Ascending aorta (tissue), 2 donors: ENCODE results near the gene CHST11. TPM values are rescaled to one million over a fixed set of nuclear protein-coding genes. Genes with fewer than 3 reads are reported as not detected.
A peak's percentile ranks its signal among the peaks of the same experiment; 100 is the strongest.

Source experiments
- DNase-seq, 2 donors: peaks; one replicate each; pipeline ENCODE4 v3.0.0-alpha.2; 2019; ENCODE audit warnings: low spot score in 2 of 2
- H3K27ac ChIP-seq, 2 donors: fragments of 200-600 bp; sonication (generic); one replicate each; pipeline ENCODE4 v1.5.1; 2016 to 2017; ENCODE audit warnings: mild to moderate bottlenecking in 1 of 2
- H3K27me3 ChIP-seq: fragments of 200-600 bp; sonication (generic); one replicate; pipeline ENCODE4 v1.5.1; 2017
- H3K36me3 ChIP-seq, 2 donors: fragments of 200-600 bp; sonication (generic); one replicate each; pipeline ENCODE4 v1.5.1; 2016
- H3K4me1 ChIP-seq, 2 donors: fragments of 200-600 bp; sonication (generic); one replicate each; pipeline ENCODE4 v1.5.1; 2016 to 2017; ENCODE audit warnings: mild to moderate bottlenecking in 1 of 2
- H3K4me3 ChIP-seq, 2 donors: fragments of 200-600 bp; sonication (generic); one replicate each; pipeline ENCODE4 v1.5.1; 2016 to 2017; ENCODE audit warnings: mild to moderate bottlenecking in 1 of 2
- H3K9me3 ChIP-seq, 2 donors: fragments of 200-600 bp; sonication (generic); one replicate each; pipeline ENCODE4 v1.5.1; 2016
- CTCF ChIP-seq, 3 experiments: fragments of 200-600 bp in 2 of 3; fragments of 450-650 bp in 1 of 3; sonication (generic) in 2 of 3; IDR thresholded peaks; one replicate each; pipeline ENCODE4 v1.5.1; 2016 to 2019; ENCODE audit warnings: antibody characterized with exemption in 3 of 3, mild to moderate bottlenecking in 1 of 3, moderate library complexity in 1 of 3
- intact Hi-C: fragments of 100-400 bp; cut with DNase I; formaldehyde crosslinking; loops from one replicate; pipeline ENCODE4 v1.15.1; 2023
- total RNA-seq: library from RNA; depleted of rRNA; stranded (reverse); fragments of >200 nt; gene quantifications from one replicate; pipeline ENCODE4 v1.1.0, GENCODE V29; 2016

The CHST11 gene
- total RNA-seq, 1 donor from 2014 or later: 63.2 TPM

GRCh38 chr12:104669089-104669721 lies 212.5 kb downstream of the CHST11 start:
- TF ChIP-seq CTCF (IDR thresholded peaks at IDR 0.05): peak in 1 of 3 experiments; percentile 35
- H3K27me3 ChIP-seq: no peaks in the 10 kb centered on the region
- H3K27ac ChIP-seq: peak overlapping the region; percentile 52 to 70
- H3K4me3 ChIP-seq: peak overlapping the region; percentile 4 to 11
- no peaks in the 10 kb centered on the region for H3K9me3 ChIP-seq
- H3K36me3 ChIP-seq: no peaks in the 10 kb centered on the region
- peak in 1 of 2 donors; percentile 82 for DNase-seq
- peaks cover 25 to 54% of the 10 kb centered on the region in 2 donors for H3K4me1 ChIP-seq
- intact Hi-C loops: no loop called here

GRCh38 chr12:104669851-104670337 lies 213.1 kb downstream of the CHST11 start:
- no peak for DNase-seq
- Histone ChIP-seq H3K9me3 (no peaks in the 10 kb centered on the region), H3K4me1 (peaks cover 25 to 55% of the 10 kb centered on the region in 2 donors), H3K4me3 (no peak overlapping the region), H3K36me3 (no peaks in the 10 kb centered on the region), H3K27me3 (no peaks in the 10 kb centered on the region), H3K27ac (peak overlapping the region; percentile 52 to 70)
- intact Hi-C loops: loop anchor here (5.0 kb wide), 4 partner anchors 43 to 288 kb away; no protein-coding TSS in a partner anchor
- TF ChIP-seq CTCF (IDR thresholded peaks at IDR 0.05): no peak

GRCh38 chr12:104670439-104671408 lies 214.0 kb downstream of the CHST11 start:
- no peak for TF ChIP-seq CTCF (IDR thresholded peaks at IDR 0.05)
- Histone ChIP-seq H3K9me3 (no peaks in the 10 kb centered on the region), H3K27ac (peak overlapping the region; percentile 72 to 85), H3K4me3 (no peak overlapping the region), H3K36me3 (no peaks in the 10 kb centered on the region), H3K4me1 (peaks cover 25 to 55% of the 10 kb centered on the region in 2 donors), H3K27me3 (no peaks in the 10 kb centered on the region)
- no peak for DNase-seq
- intact Hi-C loops: loop anchor here (1.0 to 5.0 kb wide), 5 partner anchors 43 to 288 kb away; no protein-coding TSS in a partner anchor

- intact Hi-C loops: loop anchor here (1.0 to 5.0 kb wide), 7 partner anchors 24 to 289 kb away; no protein-coding TSS in a partner anchor
- peaks cover 25 to 55% of the 10 kb centered on the region in 2 donors for H3K4me1 ChIP-seq
These were observed 214.8 kb downstream of the CHST11 start for GRCh38 chr12:104671409-104672095.

More at GRCh38 chr12:104671409-104672095, 214.8 kb downstream of the CHST11 start:
- peak; percentile 84 to 96 for DNase-seq
- Histone ChIP-seq H3K27me3 (no peaks in the 10 kb centered on the region), H3K4me3 (peak overlapping the region in 1 of 2 donors; percentile 14), H3K36me3 (no peaks in the 10 kb centered on the region), H3K9me3 (no peaks in the 10 kb centered on the region), H3K27ac (peak overlapping the region; percentile 72 to 85)
- TF ChIP-seq CTCF (IDR thresholded peaks at IDR 0.05): no peak
